Hepatocyte (in vitro differentiated cells): ENCODE data around the gene RPTOR. TPM values are rescaled to one million over a fixed set of nuclear protein-coding genes. Genes with fewer than 3 reads are reported as not detected.

Source experiments
- DNase-seq: peaks from one replicate; pipeline ENCODE4 v3.0.0-alpha.2; 2016; ENCODE audit warnings: low spot score
- H2AFZ ChIP-seq: fragments of 200-600 bp; sonication (generic); 2 replicates; pipeline ENCODE4 v1.6.0; 2016; ENCODE audit warnings: antibody characterized with exemption, mild to moderate bottlenecking
- H3K27ac ChIP-seq: fragments of 200-600 bp; sonication (generic); 2 replicates; pipeline ENCODE4 v1.5.1; 2016; ENCODE audit warnings: mild to moderate bottlenecking
- H3K27me3 ChIP-seq: fragments of 200-600 bp; sonication (generic); 2 replicates; pipeline ENCODE4 v1.6.1; 2016
- H3K36me3 ChIP-seq: fragments of 200-600 bp; sonication (generic); replicated peaks from 2 replicates; pipeline ENCODE4 v1.5.1; 2016; ENCODE audit warnings: low read depth; ENCODE audit not compliant: insufficient read depth
- H3K4me1 ChIP-seq: fragments of 200-600 bp; sonication (generic); 2 replicates; pipeline ENCODE4 v1.5.1; 2016; ENCODE audit warnings: mild to moderate bottlenecking, moderate library complexity; ENCODE audit not compliant: insufficient read depth
- H3K4me2 ChIP-seq: fragments of 200-600 bp; sonication (generic); 2 replicates; pipeline ENCODE4 v1.6.0; 2016
- H3K4me3 ChIP-seq: fragments of 200-600 bp; sonication (generic); 2 replicates; pipeline ENCODE4 v1.5.1; 2016; ENCODE audit warnings: mild to moderate bottlenecking
- H3K79me2 ChIP-seq: fragments of 200-600 bp; sonication (generic); 2 replicates; pipeline ENCODE4 v1.6.0; 2017; ENCODE audit warnings: mild to moderate bottlenecking
- H3K9me2 ChIP-seq: fragments of 200-600 bp; sonication (generic); replicated peaks from 2 replicates; pipeline ENCODE4 v1.6.0; 2017; ENCODE audit warnings: mild to moderate bottlenecking; ENCODE audit not compliant: insufficient read depth
- H3K9me3 ChIP-seq: fragments of 200-600 bp; sonication (generic); 2 replicates; pipeline ENCODE4 v1.5.1; 2016; ENCODE audit warnings: low read depth, mild to moderate bottlenecking
- H4K20me1 ChIP-seq: fragments of 200-600 bp; sonication (generic); 2 replicates; pipeline ENCODE4 v1.6.0; 2016; ENCODE audit warnings: mild to moderate bottlenecking; ENCODE audit not compliant: insufficient read depth, poor library complexity, severe bottlenecking
- EZH2 ChIP-seq: fragments of 200-600 bp; sonication (generic); IDR thresholded peaks from 2 replicates; pipeline ENCODE4 v1.6.1; 2016; ENCODE audit warnings: antibody characterized with exemption, mild to moderate bottlenecking, borderline replicate concordance
- EZH2phosphoT487 ChIP-seq: fragments of 200-600 bp; sonication (generic); IDR thresholded peaks from one replicate; pipeline ENCODE4 v1.6.1; 2018; ENCODE audit warnings: antibody characterized with exemption, mild to moderate bottlenecking, low read depth, moderate library complexity; ENCODE audit not compliant: unreplicated experiment, severe bottlenecking
- WGBS: methylation state at CpG from one replicate; pipeline ENCODE4 v1.1.6; 2016; ENCODE audit warnings: low lambda C conversion rate; ENCODE audit errors: missing lambda C conversion rate; 5-methylcytosine and 5-hydroxymethylcytosine counted together
- polyA plus RNA-seq: library from polyadenylated mRNA; unstranded; fragments of >200 nt; fragmentation: Nextera tagmentation; extraction: Ambion mirVana; gene quantifications from 2 replicates; pipeline ENCODE4 v1.2.1, GENCODE V29; 2016
- total RNA-seq: library from RNA; depleted of rRNA; stranded (reverse); fragments of >200 nt; gene quantifications from 2 replicates; pipeline ENCODE4 v1.2.3, GENCODE V29; 2014
- TF ChIP-seq, protein P1 (sequence below): fragments of 200-600 bp; sonication (generic); IDR thresholded peaks from 2 replicates; pipeline ENCODE4 v1.5.1; 2016; ENCODE audit warnings: antibody characterized with exemption, mild to moderate bottlenecking; ENCODE audit not compliant: poor library complexity

Gene RPTOR
- total and polyA plus RNA-seq, 2 experiments from 2014 or later, result 14.1 to 20.6 TPM

DNA sequence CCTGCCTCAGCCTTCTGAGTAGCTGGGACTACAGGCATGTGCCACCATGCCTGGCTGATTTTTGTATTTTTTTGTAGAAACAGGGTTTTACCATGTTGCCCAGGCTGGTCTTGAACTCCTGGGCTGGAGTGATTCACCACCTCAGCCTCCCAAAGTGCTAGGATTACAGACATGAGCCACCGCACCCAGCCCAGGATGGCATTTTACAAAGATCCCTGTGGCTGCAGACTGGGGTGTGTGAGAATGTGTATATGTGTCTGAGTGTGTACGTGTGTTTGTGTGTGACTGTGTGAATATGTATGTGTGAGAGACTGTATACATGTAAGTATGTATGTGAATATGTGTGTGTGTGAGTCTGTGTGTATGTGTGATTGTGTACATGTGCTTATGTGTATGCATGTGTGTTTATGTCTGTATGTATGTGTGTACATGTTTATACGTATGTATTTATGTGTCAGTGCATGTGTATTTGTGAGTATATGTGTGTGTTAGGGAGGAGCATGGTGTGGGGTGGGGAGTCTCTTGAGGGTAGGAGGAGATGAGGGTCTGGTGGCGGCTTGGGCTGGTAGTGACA is 17.0 kb downstream of the RPTOR start:
- 96% methylated on average over 4 of the region's 4 CpGs for WGBS
- Histone ChIP-seq H3K9me3 (no peaks in the 10 kb centered on the region), H3K9me2 (no peaks in the 10 kb centered on the region), H3K79me2 (peaks cover 67% of the 10 kb centered on the region), H3K27ac (no peak overlapping the region), H4K20me1 (peaks cover 25% of the 10 kb centered on the region), H3K36me3 (no peaks in the 10 kb centered on the region), H3K4me2 (no peak overlapping the region), H3K27me3 (no peaks in the 10 kb centered on the region), H3K4me3 (no peak overlapping the region), H3K4me1 (peaks cover 8% of the 10 kb centered on the region), H2AFZ (no peak overlapping the region)
- no peak for DNase-seq
- TF ChIP-seq EZH2phosphoT487 (no peak), EZH2 (no peak)
- TF ChIP-seq, protein P1, sequence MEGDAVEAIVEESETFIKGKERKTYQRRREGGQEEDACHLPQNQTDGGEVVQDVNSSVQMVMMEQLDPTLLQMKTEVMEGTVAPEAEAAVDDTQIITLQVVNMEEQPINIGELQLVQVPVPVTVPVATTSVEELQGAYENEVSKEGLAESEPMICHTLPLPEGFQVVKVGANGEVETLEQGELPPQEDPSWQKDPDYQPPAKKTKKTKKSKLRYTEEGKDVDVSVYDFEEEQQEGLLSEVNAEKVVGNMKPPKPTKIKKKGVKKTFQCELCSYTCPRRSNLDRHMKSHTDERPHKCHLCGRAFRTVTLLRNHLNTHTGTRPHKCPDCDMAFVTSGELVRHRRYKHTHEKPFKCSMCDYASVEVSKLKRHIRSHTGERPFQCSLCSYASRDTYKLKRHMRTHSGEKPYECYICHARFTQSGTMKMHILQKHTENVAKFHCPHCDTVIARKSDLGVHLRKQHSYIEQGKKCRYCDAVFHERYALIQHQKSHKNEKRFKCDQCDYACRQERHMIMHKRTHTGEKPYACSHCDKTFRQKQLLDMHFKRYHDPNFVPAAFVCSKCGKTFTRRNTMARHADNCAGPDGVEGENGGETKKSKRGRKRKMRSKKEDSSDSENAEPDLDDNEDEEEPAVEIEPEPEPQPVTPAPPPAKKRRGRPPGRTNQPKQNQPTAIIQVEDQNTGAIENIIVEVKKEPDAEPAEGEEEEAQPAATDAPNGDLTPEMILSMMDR, result no peak

DNA sequence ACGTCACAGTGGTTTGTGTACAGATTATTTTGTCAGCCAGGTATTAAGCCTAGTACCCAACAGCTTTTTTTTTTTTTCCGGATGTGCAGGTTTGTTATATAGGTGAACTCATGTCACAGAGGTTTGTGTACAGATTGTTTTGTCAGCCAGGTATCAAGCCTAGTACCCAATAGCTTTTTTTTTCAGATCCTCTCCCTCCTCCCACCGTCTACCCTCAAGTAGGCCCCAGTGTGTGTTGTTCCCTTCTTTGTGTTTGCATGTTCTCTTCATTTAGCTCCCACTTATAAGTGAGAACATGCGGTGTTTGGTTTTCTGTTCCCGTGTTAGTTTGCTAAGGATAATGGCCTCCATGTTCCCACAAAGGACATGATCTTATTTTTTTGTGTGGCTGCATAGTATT is 19.9 kb downstream of the RPTOR start:
- TF ChIP-seq, protein P1, result no peak
- no peak for TF ChIP-seq EZH2
- TF ChIP-seq EZH2phosphoT487, result no peak
- no peaks in the 10 kb centered on the region for H3K9me3 ChIP-seq
- no peak overlapping the region for H3K4me3 ChIP-seq
- no peaks in the 10 kb centered on the region for H3K36me3 ChIP-seq
- H3K27ac ChIP-seq, result no peak overlapping the region
- H3K27me3 ChIP-seq, result no peaks in the 10 kb centered on the region
- no peak overlapping the region for H3K4me2 ChIP-seq
- DNase-seq, result no peak
- H2AFZ ChIP-seq, result no peak overlapping the region
- H3K9me2 ChIP-seq, result no peaks in the 10 kb centered on the region
- 94% methylated on average over 5 of the region's 5 CpGs for WGBS
- peaks cover 22% of the 10 kb centered on the region for H4K20me1 ChIP-seq
- peaks cover 68% of the 10 kb centered on the region for H3K79me2 ChIP-seq
- H3K4me1 ChIP-seq, result peaks cover 8% of the 10 kb centered on the region

GRCh38 chr17:80565343-80566053 is 20.9 kb downstream of the RPTOR start:
- 71% methylated on average over 11 of the region's 12 CpGs for WGBS
- no peak for DNase-seq
- H3K27me3 ChIP-seq, result no peaks in the 10 kb centered on the region
- TF ChIP-seq EZH2phosphoT487 (no peak), EZH2 (no peak)
- TF ChIP-seq, protein P1, result no peak
- peaks cover 18% of the 10 kb centered on the region for H4K20me1 ChIP-seq
- H3K9me2 ChIP-seq, result no peaks in the 10 kb centered on the region
- peak overlapping the region; percentile 49 for H3K4me2 ChIP-seq
- H3K27ac ChIP-seq, result no peak overlapping the region
- H3K9me3 ChIP-seq, result no peaks in the 10 kb centered on the region
- no peaks in the 10 kb centered on the region for H3K36me3 ChIP-seq
- no peak overlapping the region for H2AFZ ChIP-seq
- no peak overlapping the region for H3K4me3 ChIP-seq
- H3K79me2 ChIP-seq, result peaks cover 70% of the 10 kb centered on the region
- peaks cover 8% of the 10 kb centered on the region for H3K4me1 ChIP-seq
